Spleen (tissue), 13 donors: ENCODE results near the gene OSGEPL1. TPM values are rescaled to one million over a fixed set of nuclear protein-coding genes. Genes with fewer than 3 reads are reported as not detected.
A peak's percentile ranks its signal among the peaks of the same experiment; 100 is the strongest.

Experiments
- DNase-seq: peaks from one replicate; pipeline ENCODE4 v3.0.0-alpha.2; 2020
- H3K27ac ChIP-seq, 8 donors: fragments of 200-600 bp; sonication (generic) in 7 of 8; 1 replicate in 4 of 8; 2 replicates in 4 of 8; pipeline versions ENCODE4 v1.5.0 to v1.8.0; 2016 to 2021; ENCODE audit warnings: inconsistent platforms in 4 of 8, mild to moderate bottlenecking in 4 of 8, moderate library complexity in 1 of 8
- H3K27me3 ChIP-seq, 7 donors: fragments of 200-600 bp; sonication (generic) in 6 of 7; replicated peaks in 1 of 7; 1 replicate in 4 of 7; 2 replicates in 3 of 7; pipeline versions ENCODE4 v1.5.0 to v1.8.0; 2016 to 2021; ENCODE audit warnings: inconsistent platforms in 3 of 7, mild to moderate bottlenecking in 1 of 7
- H3K36me3 ChIP-seq, 6 donors: fragments of 200-600 bp; sonication (generic) in 5 of 6; 1 replicate in 4 of 6; 2 replicates in 2 of 6; pipeline versions ENCODE4 v1.5.0 to v1.8.0; 2016 to 2021; ENCODE audit warnings: inconsistent platforms in 2 of 6
- H3K4me1 ChIP-seq, 6 donors: fragments of 200-600 bp; sonication (generic) in 5 of 6; 1 replicate in 3 of 6; 2 replicates in 3 of 6; pipeline versions ENCODE4 v1.5.0 to v1.8.0; 2016 to 2021; ENCODE audit warnings: inconsistent platforms in 3 of 6
- H3K4me3 ChIP-seq, 8 donors: fragments of 200-600 bp; sonication (generic) in 7 of 8; 1 replicate in 4 of 8; 2 replicates in 4 of 8; pipeline versions ENCODE4 v1.5.0 to v1.8.0; 2016 to 2021; ENCODE audit warnings: inconsistent platforms in 4 of 8, mild to moderate bottlenecking in 4 of 8, moderate library complexity in 2 of 8
- H3K9me3 ChIP-seq, 8 donors: fragments of 200-600 bp; sonication (generic) in 7 of 8; 1 replicate in 4 of 8; 2 replicates in 4 of 8; pipeline versions ENCODE4 v1.5.0 to v1.8.0; 2016 to 2021; ENCODE audit warnings: inconsistent platforms in 4 of 8
- CTCF ChIP-seq, 11 experiments: fragments of 200-600 bp in 7 of 11; fragments of 450-650 bp in 4 of 11; sonication (generic) in 4 of 11; IDR thresholded peaks in 8 of 11; conservative IDR thresholded peaks in 3 of 11; 1 replicate in 7 of 11; 2 replicates in 4 of 11; pipeline versions ENCODE4 v1.4.0 to v1.8.0; 2016 to 2021; ENCODE audit warnings: antibody characterized with exemption in 11 of 11, inconsistent platforms in 4 of 11, mild to moderate bottlenecking in 1 of 11
- POLR2A ChIP-seq, 3 donors: fragments of 450-650 bp; IDR thresholded peaks; one replicate each; pipeline ENCODE4 v1.5.1; 2017; ENCODE audit warnings: antibody characterized with exemption in 3 of 3, mild to moderate bottlenecking in 1 of 3
- POLR2AphosphoS5 ChIP-seq, 3 donors: sonication (generic); formaldehyde crosslinking; IDR thresholded peaks; one replicate each; pipeline ENCODE4 v1.5.1; 2017; ENCODE audit warnings: antibody characterized with exemption in 3 of 3
- WGBS, 5 donors: extraction: QIAGEN DNeasy Blood & Tissue Kit in 3 of 5; methylation state at CpG; one replicate each; pipeline versions ENCODE4 v1.1.5 to v1.1.7; 2013 to 2018; 5-methylcytosine and 5-hydroxymethylcytosine counted together
- intact Hi-C: fragments of 100-400 bp; cut with DNase I; formaldehyde crosslinking; loops from one replicate; pipeline ENCODE4 v1.15.0; 2023; ENCODE audit warnings: low total_unique reads
- long read RNA-seq, 2 donors: transcript quantifications; one replicate each; lab custom pipeline, GENCODE V29; 2026
- polyA plus RNA-seq, 3 donors: library from polyadenylated mRNA; stranded (reverse); fragments of 200-250 nt; gene quantifications; one replicate each; pipeline ENCODE4 v1.2.1, GENCODE V29; 2013
- total RNA-seq, 7 donors: library from RNA; depleted of rRNA in 3 of 7; stranded (reverse); fragments of >200 nt in 3 of 7; fragmentation: NEBNext Ultra II Directional in 4 of 7; extraction: Animal tissue kit (Norgen Biotek cat#: 25700) in 4 of 7; gene quantifications; one replicate each; pipeline versions ENCODE4 v1.1.0 to v1.2.1, GENCODE V29; 2016 to 2021
- donor health status: healthy with polysubstance abuse.
- donor health status: DM: no; HTN: no; CAD: no; lungs with moderate emphysema.
- donor health status: DM: no; HTN: no; CAD: no.
- donor health status: Bipolar disorder and iron deficiency.
- donor health status: healthy.
- donor health status: DM: no; HTN: no; CAD: no.
- donor health status: DM: yes; HTN: yes; CAD: no.

OSGEPL1 gene
- total RNA-seq (10 to 100 TPM in 3 of 7 donors, 1 to 10 TPM in 4; 7.1 to 13.9 (median 9.4) TPM), polyA plus RNA-seq (1 to 10 TPM; 6.2 to 6.7 (median 6.6) TPM)
- long read RNA-seq, donor 1, partial matches to known transcripts = 5 of 6 reads
- long read RNA-seq, donor 1, other reads (novel, unspliced or antisense) = 0 of 6 reads
- long read RNA-seq, donor 2, partial matches to known transcripts = 0 of 1 reads
- long read RNA-seq, donor 2, other reads (novel, unspliced or antisense) = 0 of 1 reads

- no peaks in the 10 kb centered on the region for H3K27me3 ChIP-seq
- H3K4me1 ChIP-seq = peaks cover 8 to 26% (median 20%) of the 10 kb centered on the region in 6 donors
- peak; percentile 98 for DNase-seq
- H3K9me3 ChIP-seq = no peaks in the 10 kb centered on the region
- intact Hi-C loops = no loop called here
- WGBS, 5 donors = 0 to 1% (median 0%) methylated on average over 26 to 33 of the region's 33 CpGs
- H3K27ac ChIP-seq = peak within 1 kb of the TSS; percentile 89 to 94 (median 91)
- no peak for TF ChIP-seq POLR2A (IDR thresholded peaks at IDR 0.05)
- peak in 10 of 11 experiments; percentile 14 to 55 (median 32) for TF ChIP-seq CTCF (IDR thresholded peaks at IDR 0.05 in 8 of 11, conservative IDR thresholded peaks at IDR 0.05 in 3 of 11)
- peak; percentile 72 to 89 (median 88) for TF ChIP-seq POLR2AphosphoS5 (IDR thresholded peaks at IDR 0.05)
- peak within 1 kb of the TSS; percentile 64 to 84 (median 79) for H3K4me3 ChIP-seq
- peaks cover 0 to 32% (median 5%) of the 10 kb centered on the region in 6 donors for H3K36me3 ChIP-seq
Measured at GRCh38 chr2:189762551-189763298, at the start of gene OSGEPL1. Gene OSGEPL1, minus strand, starts transcription at chr2:189762792. Its CDS starts 1,152 bp downstream, at chr2:189761640.

GRCh38 chr2:189803431-189803830 lies 40.8 kb upstream of the OSGEPL1 start:
- H3K27ac ChIP-seq = no peak overlapping the region
- DNase-seq = no peak
- intact Hi-C loops = no loop called here

GRCh38 chr2:189802396-189802912 lies 39.9 kb upstream of the OSGEPL1 start:
- Histone ChIP-seq H3K4me1 (peaks cover 0 to 13% (median 5%) of the 10 kb centered on the region in 6 donors), H3K27ac (no peak overlapping the region), H3K27me3 (no peaks in the 10 kb centered on the region), H3K9me3 (no peaks in the 10 kb centered on the region), H3K4me3 (no peak overlapping the region), H3K36me3 (peaks cover 0 to 72% (median 16%) of the 10 kb centered on the region in 6 donors)
- WGBS, 5 donors = 86 to 96% (median 89%) methylated on average over 2 of the region's 2 CpGs
- TF ChIP-seq POLR2AphosphoS5 (IDR thresholded peaks at IDR 0.05) (no peak), POLR2A (IDR thresholded peaks at IDR 0.05) (no peak), CTCF (IDR thresholded peaks at IDR 0.05 in 8 of 11, conservative IDR thresholded peaks at IDR 0.05 in 3 of 11) (no peak)
- no peak for DNase-seq
- intact Hi-C loops = no loop called here

More at GRCh38 chr2:189803431-189803830, 40.8 kb upstream of the OSGEPL1 start:
- WGBS, 5 donors = 43 to 75% (median 63%) methylated on average over 3 of the region's 3 CpGs
- no peaks in the 10 kb centered on the region for H3K27me3 ChIP-seq
- H3K9me3 ChIP-seq = no peaks in the 10 kb centered on the region
- TF ChIP-seq POLR2AphosphoS5 (IDR thresholded peaks at IDR 0.05) = no peak
- no peak for TF ChIP-seq CTCF (IDR thresholded peaks at IDR 0.05 in 8 of 11, conservative IDR thresholded peaks at IDR 0.05 in 3 of 11)
- no peak for TF ChIP-seq POLR2A (IDR thresholded peaks at IDR 0.05)
- peaks cover 0 to 12% (median 5%) of the 10 kb centered on the region in 6 donors for H3K4me1 ChIP-seq
- no peak overlapping the region for H3K4me3 ChIP-seq
- H3K36me3 ChIP-seq = peaks cover 0 to 71% (median 19%) of the 10 kb centered on the region in 6 donors

- DNase-seq = no peak
- Histone ChIP-seq H3K4me3 (no peak overlapping the region), H3K4me1 (peaks cover 0 to 13% (median 5%) of the 10 kb centered on the region in 6 donors), H3K27ac (peak overlapping the region in 3 of 8 donors; percentile 6 to 31 (median 14)), H3K36me3 (peaks cover 0 to 79% (median 35%) of the 10 kb centered on the region in 6 donors), H3K27me3 (no peaks in the 10 kb centered on the region), H3K9me3 (no peaks in the 10 kb centered on the region)
- intact Hi-C loops = no loop called here
- TF ChIP-seq POLR2AphosphoS5 (IDR thresholded peaks at IDR 0.05) (no peak), CTCF (IDR thresholded peaks at IDR 0.05 in 8 of 11, conservative IDR thresholded peaks at IDR 0.05 in 3 of 11) (no peak), POLR2A (IDR thresholded peaks at IDR 0.05) (no peak)
- 88 to 96% (median 93%) methylated on average over 2 of the region's 2 CpGs for WGBS, 5 donors
Measured at GRCh38 chr2:189799531-189799930, 36.9 kb upstream of the OSGEPL1 start.
